Activated T-cell treated with anti-CD3 and anti-CD28 coated beads for 4 hours (primary cell): ENCODE data around the gene SLC8A3.

Source experiments
- DNase-seq: peaks from one replicate; pipeline ENCODE4 v3.0.0-alpha.2; 2020

Gene SLC8A3

GRCh38 chr14:70019695-70020094 is 169.1 kb downstream of the SLC8A3 start:
- no peak for DNase-seq

GRCh38 chr14:70018713-70019211 is 170.0 kb downstream of the SLC8A3 start:
- no peak for DNase-seq

GRCh38 chr14:70018230-70018629 is 170.5 kb downstream of the SLC8A3 start:
- no peak for DNase-seq

DNA sequence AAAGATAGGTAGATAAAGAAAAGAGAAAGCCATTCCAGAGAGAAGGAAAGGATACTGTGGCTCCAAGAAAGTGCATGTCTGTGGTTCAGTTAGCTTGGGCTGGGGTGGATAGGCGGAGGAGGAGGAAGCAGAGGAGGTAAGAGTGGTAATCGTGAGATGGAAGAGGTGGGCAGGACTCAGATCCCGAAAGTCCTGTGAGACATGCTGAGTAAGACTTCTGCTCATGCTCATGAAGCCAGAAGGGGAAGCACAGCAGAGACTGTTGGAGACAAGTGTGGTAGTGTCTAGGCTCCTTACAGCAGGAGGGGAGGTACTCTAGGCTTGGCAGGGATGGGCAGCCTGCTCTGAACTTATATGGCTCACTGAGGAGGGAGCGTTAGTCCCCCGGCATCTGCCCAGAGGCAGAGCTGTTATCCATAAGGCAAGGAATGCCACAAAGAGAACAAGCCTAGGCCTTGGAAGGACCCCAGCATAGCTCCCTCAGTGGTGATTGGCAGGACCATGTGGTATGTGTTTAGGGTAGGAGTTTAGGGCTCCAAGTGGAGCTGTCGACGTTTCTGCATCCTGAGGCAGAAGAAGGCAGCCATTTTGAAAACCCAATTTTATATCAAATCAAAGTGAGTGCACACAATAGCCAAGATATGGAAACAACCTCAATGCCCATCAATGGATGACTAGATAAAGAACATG is 174.2 kb downstream of the SLC8A3 start:
- no peak for DNase-seq

DNA sequence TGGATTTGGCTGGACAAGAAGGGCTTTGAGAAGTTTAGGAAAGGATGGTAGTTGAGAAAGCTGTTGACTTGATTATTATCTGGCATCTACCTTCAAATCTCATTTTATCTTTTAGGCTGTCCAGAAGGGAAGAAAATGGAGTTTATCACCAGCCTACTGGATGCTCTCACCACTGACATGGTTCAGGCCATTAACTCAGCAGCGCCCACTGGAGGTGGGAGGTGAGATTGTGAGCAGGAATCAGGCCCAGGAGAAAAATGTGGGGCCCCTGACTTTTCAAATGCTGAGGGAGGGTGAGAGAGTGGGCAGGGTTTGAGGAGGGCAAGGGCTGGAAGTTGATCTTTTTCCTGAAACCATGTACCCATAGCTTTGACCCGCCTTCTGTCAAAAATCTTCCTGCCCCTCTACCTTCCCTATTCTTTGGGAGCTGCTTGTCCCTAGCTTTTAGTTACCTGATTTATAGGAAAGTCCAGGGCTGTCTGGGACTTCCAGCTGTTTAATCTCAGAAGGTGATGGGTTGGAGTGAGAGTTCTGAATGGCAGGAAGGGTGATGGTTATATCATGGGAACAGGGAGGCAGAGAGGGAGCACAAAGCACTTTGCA is 175.4 kb downstream of the SLC8A3 start:
- DNase-seq = no peak

- no peak for DNase-seq
Observed at GRCh38 chr14:70011708-70012107, 177.0 kb downstream of the SLC8A3 start.

GRCh38 chr14:70011098-70011497 is 177.7 kb downstream of the SLC8A3 start:
- no peak for DNase-seq

- no peak for DNase-seq
Observed at GRCh38 chr14:70009961-70010360, 178.8 kb downstream of the SLC8A3 start.

DNA sequence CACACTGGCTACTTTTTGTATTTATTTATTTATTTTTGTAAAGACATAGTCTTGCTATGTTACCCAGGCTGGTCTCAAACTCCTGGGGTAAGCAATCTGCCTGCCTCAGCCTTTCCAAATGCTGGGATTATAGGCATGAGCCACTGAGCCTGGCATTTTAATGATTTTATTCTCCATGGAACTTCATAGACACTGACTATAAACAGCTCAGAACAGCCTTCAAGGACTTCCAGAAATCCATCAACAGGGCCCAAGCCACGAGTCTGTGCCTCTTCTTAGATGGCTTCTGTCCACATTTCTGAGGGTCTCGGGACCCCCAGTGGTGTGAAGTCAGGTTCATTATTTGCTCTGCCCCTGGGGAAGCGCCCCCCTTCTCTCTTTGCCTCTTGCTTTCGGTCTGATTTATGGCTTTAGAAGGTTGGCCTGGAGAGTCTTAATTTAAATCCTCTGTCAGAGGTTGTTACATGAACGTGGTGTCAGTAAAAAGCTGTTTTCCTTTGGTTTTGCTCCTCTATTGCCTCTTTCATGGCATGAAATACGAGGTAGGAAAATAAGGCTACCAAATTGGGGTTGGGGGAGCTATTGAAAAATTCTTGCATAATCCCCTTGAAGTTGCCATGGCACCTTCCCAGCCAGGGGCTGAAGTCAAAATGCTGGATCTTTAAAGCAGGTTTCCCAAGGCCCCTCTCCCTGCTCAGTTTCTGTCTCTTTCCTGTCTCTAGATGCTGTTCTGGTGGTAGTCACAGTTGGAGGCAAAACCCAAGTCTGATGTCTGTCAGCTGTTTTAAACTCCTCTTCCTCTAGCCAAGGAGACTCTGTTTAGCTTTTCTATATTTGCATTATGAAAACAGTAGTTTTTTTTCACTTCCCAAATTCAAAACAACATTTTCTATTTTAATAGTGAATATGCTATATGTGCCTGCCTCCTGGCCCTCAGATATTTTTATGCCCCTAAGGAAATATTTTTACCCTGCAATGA is 180.2 kb downstream of the SLC8A3 start:
- no peak for DNase-seq

GRCh38 chr14:70006699-70007098 is 182.1 kb downstream of the SLC8A3 start:
- DNase-seq = no peak

DNA sequence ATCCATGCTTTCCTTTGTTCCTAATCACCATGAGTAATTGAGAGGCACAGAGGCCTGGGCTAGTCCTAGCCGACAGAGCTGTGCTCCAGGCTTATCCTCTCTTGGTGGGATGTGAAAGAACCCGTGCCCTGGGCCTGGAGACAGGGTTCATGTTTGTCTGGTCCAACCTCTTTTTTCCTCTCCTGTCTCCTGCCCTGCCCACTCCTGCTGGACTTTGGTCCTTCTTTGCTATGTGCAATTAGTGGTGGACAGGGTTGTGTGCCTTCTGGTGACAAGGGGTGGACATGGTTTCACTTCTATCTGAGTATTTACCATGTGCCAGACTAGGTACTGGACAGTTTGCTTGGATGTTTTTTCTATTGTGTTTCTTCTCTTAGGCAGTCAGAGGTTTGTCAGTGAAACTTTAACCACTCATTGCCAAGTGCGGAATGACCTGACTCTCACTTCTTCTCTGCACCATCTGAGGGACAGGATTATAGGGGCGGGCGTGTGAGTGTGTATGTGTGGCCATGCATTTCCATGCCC is 183.4 kb downstream of the SLC8A3 start:
- no peak for DNase-seq

- DNase-seq = no peak
Observed at GRCh38 chr14:70004791-70005190, 184.0 kb downstream of the SLC8A3 start.

DNA sequence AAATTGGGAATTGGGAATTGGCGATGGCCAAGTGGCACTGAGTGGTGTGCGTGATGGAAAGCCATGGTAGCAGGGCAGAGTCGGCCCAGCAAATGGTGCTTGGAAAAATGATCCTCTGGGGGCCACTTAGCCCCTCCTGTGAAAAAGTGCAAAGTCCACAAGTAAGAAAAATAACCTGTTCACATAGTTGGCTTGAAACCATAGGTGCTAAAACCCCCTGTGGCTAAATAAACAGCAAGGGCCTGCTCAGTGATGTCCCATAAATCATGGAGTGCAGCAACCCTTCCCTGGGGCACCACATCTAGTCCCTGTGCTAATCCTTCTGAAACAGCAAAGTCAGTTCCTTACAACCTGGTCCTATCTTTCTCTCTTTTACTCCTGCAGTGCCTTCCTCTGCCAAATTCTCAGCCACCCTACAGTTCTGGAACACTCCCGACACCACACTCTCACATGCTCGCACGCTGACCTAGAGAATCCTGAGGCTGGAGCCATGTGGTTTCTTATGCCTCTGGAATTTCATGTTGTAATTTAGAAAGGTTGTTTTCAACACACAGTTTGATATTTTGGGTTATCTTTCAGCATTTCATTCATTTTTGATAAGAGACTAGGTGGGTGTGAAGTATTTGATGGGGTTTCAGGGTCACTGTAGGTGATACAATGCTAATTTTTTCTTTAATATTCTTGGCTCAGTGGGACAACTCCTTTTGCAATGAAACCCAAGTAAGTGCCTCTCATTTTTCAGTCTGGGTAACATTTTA is 186.0 kb downstream of the SLC8A3 start:
- no peak for DNase-seq

- DNase-seq = no peak
Observed at GRCh38 chr14:70000601-70001000, 188.2 kb downstream of the SLC8A3 start.

DNA sequence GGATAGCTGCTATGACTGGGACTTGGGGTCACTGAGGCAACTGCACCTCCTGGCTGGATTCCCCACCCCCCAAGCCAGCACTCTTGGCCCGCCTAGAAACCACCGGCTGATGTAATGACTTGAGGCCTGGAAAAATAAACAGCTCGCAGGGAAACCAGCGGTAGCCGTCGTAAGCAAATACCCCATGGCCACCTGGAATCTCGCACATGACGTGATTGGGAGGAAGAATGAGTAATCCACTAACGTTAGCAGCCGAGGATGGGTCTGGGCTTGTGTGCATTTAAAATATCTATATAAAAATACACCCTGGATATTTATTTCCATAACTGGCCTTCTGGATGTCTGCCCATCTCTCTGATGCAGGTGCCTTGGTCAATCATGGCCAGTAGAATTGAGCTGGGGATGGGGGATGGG is 189.5 kb downstream of the SLC8A3 start:
- no peak for DNase-seq

GRCh38 chr14:69997849-69998248 is 190.9 kb downstream of the SLC8A3 start:
- no peak for DNase-seq

DNA sequence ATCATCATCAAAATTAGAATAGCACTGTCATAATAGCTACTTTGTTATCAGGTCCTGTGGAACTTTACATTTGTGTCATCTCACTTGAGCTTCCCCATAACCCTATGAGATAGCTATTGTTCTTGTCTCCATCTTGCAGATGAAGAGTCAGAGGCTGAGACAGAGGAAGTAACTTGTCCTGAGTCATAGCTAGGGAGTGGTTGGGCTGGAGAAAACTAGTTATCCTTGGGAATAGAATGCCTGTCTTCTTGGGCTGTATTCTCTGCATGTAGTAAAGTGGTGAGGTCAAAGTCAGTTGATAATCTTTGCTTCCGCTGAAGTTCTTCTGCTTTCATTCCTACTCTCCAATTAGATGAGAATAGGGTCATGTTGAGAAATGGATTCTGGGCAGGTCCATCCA is 192.5 kb downstream of the SLC8A3 start:
- DNase-seq = no peak
